GM18511 (cell line): ENCODE data around the gene HNRNPU.
A peak's percentile ranks its signal among the peaks of the same experiment; 100 is the strongest.

ENCODE experiments used
- ATAC-seq: cut with Tn5 transposase; IDR thresholded peaks from one replicate; pipeline ENCODE4 v1.9.1; 2021; ENCODE audit warnings: mild to moderate bottlenecking, moderate library complexity; ENCODE audit not compliant: unreplicated experiment

HNRNPU gene

DNA sequence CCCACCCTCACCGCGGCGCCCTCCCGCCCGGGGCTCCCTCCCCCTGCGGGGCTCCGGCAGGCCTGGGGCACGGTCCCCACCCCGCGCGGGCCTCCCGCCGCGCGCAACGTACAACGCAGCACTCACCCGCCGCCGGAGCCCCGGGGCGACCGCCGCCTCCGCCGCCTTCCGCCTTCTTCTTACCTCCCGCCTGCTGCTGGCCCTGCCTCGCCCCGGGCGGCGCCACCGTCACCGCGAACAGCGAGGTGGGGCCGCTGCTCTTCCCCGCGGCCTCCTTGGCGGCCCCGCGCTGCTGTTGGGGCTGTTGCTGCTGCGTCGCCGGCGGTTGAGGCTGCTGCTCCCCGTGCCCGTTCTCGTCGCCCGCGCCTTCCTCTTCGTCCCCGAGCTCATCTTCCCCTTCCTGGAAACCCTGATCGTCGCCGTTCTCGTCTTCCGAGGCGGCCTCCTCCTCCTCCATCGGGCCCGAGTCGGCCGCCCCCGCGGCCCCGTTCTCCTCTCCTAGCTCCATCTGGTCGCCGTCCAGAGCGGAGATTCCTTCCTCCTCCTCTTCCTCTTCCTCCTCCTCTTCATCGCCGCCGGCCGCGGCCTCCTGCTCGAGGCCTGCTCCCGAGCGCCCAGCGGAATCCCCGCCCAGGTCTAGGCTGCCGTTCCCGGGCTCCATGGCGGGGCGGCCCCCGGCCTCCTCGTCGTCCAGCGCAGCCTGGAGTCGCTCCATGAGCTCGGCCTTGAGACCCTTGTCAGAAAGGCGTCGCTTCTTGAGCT lies 671 bp downstream of the HNRNPU start:
- ATAC-seq: peak; percentile 13

DNA sequence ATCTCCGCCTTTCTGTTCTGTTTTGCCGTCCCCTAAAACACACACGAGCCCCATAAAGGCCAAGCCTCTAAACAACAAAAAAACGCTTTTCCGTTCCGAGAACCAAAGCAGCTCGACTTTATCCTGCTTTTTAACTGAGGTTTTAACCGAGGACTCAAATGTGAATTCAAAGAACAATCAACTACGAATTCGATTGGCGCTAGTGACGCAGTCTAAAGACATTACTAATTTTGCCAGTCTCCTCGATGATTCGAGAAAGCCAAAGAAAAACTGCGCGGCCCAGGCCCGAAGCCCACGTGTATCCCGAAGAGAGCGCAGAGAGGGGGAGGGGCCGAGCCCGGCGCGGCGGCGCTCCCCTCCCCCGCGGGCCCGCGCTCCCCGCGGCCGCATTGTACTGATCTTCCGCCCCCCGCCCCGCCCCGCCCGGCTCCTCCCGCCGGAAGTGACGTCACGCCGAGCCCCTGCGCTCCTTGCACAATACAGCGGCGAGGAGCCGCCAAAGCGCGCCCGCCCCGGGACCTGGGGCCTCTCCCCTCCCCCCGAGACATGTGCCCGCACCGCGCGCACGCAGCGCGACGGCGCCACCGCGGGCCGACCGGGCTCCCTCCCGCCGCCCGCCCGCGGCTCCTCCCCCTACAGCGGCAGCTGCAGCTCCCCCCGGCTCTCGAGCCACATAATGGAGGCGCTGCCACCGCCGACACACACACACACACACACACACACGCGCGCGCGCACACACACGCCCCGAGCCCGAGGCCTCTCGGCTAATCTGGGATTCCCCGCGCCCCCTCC lies 1.4 kb downstream of the HNRNPU start:
- ATAC-seq: peak; percentile 57

DNA sequence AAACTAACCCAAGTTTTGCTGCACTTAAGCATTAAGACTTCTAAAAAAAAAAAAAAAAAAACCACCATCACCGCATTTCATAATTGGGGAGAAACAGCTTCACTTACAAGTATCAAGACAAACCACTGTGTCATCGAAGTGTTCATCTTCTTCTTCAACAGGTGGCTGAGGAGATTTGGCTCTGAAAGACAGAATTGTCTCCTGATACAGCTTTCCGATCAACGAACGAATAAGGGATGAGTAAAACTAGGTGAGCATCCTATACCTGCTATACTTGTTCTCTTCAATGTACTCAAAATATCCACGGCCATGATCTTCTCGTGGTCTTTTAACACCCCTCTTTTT lies 2.0 kb downstream of the HNRNPU start:
- ATAC-seq: no peak

DNA sequence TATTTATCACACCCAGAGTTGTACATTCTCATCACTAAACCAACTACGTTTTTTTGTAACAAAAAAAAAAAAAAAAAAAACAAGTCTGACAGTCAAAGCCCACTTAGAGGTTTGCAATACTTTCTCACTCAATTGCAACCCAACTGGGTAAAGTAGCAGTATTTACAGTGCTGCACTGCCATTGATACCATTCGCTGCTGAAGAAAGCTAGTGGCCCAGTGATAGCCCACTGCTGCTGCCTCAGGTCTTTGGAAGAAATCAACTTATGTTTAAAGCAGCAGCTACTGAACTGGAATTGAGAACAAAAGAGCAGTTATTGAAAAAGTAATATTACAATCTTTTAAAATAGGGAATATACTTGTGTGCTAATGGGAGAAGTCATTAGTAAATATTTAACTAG lies 2.7 kb downstream of the HNRNPU start:
- ATAC-seq: no peak

DNA sequence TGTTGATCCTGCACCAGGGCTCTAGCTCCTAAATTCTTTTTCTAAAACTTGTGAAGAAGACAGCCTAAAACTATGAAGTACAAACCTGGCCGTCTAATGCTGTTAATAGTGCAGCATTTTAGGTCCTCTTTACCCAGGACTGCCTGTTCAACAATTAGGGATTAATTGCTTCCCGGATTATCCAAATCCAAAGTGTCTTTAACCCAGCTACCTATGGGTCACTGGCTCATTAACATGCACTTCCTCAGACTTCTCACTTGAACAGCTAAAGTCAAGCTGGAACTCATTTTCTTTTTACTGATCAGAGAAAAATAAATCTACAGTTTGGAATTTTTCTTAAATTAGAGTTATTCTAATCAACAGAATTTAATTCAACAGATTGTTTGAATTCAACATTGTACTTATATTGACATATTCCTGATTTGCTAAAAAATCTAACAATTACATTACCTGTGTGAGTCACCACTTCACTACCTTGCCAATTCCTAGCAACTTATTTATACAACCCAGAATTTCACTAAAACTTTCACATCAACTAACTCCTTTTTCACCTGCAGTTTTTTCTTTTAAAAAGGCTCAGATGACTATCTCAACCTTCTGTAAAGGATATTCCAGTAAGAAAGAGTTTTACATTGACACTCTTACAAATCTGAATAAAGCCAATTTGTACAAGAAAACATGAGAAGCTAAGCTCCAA lies 3.3 kb downstream of the HNRNPU start:
- no peak for ATAC-seq

DNA sequence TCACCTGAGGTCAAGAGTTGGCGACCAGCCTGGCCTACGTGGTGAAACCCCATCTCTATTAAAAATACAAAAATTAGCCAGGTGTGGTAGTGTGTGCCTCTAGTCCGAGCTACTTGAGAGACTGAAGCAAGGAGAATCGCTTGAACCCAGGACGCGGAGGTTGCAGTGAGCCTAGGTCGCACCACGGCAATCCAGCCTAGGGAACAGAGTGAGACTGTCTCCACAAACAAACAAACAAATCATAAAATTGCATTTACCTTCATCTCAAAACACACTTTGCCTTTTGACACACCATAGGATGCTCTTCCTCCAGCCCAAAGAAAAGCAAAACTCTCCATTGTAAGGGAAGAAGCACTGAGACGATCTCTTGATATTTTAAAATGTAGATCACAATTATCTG lies 4.3 kb downstream of the HNRNPU start:
- ATAC-seq: no peak

DNA sequence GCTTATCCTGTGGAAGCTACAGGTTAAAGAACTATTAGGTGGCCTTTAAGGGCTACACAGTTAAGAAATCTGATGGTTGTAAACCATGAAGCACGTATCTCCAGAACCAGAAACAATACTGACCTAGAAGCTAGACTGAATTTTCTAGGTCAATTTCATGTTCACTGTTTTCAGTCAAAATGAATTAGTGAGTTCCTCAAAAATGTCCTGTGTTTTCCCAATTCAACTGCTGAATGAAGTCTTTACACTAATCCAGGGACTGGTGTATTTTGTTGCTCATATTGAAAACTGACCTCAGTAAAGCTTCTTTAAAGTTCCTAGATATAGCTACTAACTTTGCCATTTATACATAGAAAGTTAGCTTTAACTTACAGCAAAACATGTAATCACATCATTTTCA lies 6.0 kb downstream of the HNRNPU start:
- ATAC-seq: no peak

GRCh38 chr1:244857761-244858160 lies 6.6 kb downstream of the HNRNPU start:
- ATAC-seq: no peak

- ATAC-seq: no peak
These were observed 9.3 kb downstream of the HNRNPU start for GRCh38 chr1:244854865-244855578.

GRCh38 chr1:244854166-244854565 lies 10.2 kb downstream of the HNRNPU start:
- ATAC-seq: no peak

DNA sequence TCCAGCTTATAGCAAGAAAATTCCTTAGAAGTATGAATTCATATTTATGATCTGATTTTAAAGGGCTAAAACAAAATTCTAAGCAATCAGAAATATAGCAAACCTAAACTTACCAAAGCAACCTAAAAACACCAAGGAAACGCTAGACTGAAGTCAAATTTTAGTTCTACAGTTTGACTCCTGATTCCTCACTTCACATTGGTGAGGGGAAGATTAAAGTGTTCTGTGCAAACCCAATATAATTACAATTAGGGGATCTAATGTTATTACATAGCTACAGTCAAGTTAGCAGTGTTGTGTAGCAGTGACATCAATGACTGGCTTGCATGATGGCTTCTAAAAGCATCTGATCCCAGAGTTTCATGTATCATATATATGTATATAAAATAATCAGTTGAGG lies 11.6 kb downstream of the HNRNPU start:
- no peak for ATAC-seq

DNA sequence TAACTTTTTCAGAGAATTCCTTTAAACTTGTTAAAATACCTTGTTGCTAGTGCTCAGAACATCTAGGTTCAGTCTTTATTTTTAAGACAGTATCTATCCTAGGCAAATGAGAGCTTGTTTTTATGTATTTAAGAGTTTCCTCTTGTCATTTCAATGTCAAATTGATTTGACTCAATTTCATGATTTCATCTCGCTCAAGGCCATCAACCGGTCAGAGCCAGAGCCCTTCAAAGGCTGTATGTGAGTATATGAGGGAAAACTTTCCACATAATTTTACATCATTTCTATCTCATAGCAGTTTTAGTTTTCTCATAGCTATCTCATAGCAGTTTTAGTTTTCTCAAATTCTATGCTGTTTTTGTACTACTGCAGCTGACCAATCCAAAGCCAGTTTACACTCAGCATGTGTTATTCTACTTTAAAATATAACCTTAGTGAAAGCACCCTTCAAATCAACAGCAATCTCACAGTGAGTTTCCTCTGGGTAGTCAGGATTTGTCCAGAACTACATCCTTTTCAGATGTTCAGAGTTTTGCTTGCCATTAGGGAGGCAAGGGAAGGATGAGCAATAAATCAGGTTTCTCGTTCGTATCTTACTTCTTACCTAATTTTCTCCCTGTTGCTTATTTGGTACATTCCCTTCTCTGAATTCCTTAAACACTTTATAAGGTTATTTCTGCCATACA lies 12.7 kb downstream of the HNRNPU start:
- ATAC-seq: no peak

- ATAC-seq: no peak
These were observed 13.4 kb downstream of the HNRNPU start for GRCh38 chr1:244850896-244851295.

- ATAC-seq: no peak
These were observed 14.1 kb downstream of the HNRNPU start for GRCh38 chr1:244850099-244850852.

GRCh38 chr1:244849189-244849866 lies 15.0 kb downstream of the HNRNPU start:
- no peak for ATAC-seq

DNA sequence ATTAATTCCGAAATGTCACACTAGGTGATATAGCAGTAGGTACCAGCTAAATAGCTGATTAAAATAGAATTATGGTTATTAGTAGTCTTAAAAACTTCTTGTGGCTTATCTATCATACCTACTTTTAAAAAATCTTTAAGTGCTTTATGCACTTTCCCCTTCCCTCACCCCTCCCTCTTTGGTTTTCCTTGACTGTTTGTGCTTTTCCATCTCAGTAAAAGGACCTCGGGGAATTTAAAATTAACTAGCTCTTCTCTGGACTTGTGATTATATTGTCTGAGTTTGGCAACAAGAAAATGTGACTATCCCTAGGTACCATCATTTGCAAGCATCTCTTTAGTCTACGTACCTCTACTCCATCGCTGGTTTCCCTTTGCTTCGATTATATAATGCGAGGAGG lies 17.7 kb downstream of the HNRNPU start:
- no peak for ATAC-seq

DNA sequence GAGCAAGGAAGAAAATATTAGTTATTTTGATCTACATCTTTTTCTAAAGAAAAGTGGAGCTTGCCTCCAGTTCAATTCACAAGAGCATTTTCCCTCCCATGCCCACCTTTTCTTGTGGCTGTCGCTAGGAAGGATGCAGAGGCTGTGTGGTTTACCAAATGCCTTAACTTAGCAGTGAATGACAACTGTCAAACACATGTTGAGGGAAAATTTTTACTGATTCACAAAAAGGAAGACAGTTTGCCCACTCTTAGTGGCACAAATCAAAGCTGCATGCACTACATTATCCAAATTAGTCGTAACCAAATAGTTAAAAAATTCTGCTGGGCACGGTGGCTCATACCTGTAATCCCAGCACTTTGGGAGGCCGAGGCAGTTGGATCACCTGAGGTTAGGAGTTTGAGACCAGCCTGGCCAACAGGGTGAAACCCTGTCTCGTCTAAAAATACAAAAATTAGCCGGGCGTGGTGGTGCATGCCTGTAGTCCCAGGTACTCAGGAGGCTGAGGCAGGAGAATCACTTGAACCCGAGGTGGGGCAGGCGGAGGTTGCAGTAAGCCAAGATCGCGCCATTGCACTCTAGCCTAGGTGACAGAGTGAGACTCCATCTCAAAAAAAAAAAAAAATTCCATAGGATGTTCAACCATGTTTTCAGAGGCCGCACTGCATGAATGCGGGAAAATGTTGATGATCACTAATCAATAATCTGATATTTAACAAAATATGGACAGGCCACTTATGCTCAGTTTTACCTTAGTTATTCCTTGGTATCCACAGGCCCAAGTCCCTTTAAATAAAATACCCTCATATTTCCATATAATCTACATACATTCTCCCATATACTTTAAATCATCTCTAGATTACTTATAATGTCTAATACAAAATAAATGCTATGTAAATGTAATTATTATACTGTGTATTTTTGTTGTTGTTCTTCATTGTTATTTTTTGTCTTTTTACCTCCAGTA lies 19.9 kb downstream of the HNRNPU start:
- no peak for ATAC-seq
